ENCODE measurements around the gene CFAP43. TPM values are rescaled to one million over a fixed set of nuclear protein-coding genes. Genes with fewer than 3 reads are reported as not detected.

The CFAP43 gene
- total and polyA plus RNA-seq, 4 donors = 0.10 to 0.33 (median 0.15) TPM

DNA sequence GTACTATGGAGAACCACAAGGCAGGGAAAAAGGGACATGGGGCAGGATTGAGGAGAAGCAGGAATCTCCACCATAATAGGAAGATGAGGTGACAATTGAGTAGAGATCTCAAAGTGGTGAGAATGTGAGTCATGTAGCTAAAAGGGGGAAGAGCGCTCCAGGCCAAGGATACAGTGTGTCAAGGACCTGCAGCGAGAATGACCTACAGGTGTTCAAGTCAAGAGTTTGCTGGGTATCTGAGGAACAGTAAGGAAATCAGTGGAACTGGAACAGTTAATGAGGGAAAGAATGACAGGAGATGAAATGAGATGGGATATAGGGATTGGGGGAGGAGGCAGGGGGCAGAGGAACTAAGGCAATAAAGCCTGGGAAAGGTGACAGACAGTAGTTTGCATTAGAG lies 76.6 kb downstream of the CFAP43 start:
- no peak overlapping the region for H3K27ac ChIP-seq (ENCODE audit: low read depth in 1 of 2, low read length in 2 of 2)
- H3K9me3 ChIP-seq (ENCODE audit: control insufficient read depth in 4 of 4, low read length in 3 of 4) = peaks cover 0 to 10% (median 3%) of the 10 kb centered on the region in 4 donors
- H3K9ac ChIP-seq (ENCODE audit: low read depth in 1 of 2, low read length in 2 of 2) = no peak overlapping the region
- no peaks in the 10 kb centered on the region for H3K4me1 ChIP-seq (ENCODE audit: control insufficient read depth in 4 of 4, insufficient read depth in 4 of 4, low read length in 3 of 4)
- no peak for DNase-seq (ENCODE audit: low spot score)
- 93% methylated on average over 2 of the region's 2 CpGs for WGBS
- H3K36me3 ChIP-seq (ENCODE audit: control insufficient read depth in 4 of 4, insufficient read depth in 3 of 4, low read depth in 1 of 4, low read length in 3 of 4) = no peaks in the 10 kb centered on the region
- TF ChIP-seq GABPA (IDR thresholded peaks at IDR 0.05 in 1 of 2, conservative IDR thresholded peaks at IDR 0.05 in 1 of 2) = no peak
- no peak for TF ChIP-seq EGR1 (IDR thresholded peaks at IDR 0.05; ENCODE audit: low read depth in 2 of 2)
- no peaks in the 10 kb centered on the region for H3K27me3 ChIP-seq (ENCODE audit: control insufficient read depth in 4 of 4, insufficient read depth in 4 of 4, low read length in 3 of 4)
- no peak overlapping the region for H3K4me3 ChIP-seq (ENCODE audit: low read depth in 1 of 3, low read length in 3 of 3)

DNA sequence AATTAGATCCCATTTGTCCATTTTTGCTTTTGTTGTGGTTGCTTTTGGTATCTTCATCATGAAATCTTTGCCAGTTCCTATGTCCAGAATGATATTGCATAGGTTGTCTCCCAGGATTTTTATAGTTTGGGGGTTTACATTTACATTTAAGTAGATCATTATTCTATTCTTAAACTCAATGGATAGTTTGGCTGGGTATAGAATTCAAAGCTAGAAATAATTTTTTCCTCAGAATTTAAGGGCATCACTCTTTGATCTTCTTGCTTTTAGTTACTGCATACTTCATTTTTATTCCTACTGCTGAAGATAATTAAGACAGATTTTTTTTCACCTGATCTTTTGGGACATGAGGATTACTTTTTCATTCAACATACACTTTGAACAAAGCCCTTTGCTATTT lies 80.4 kb downstream of the CFAP43 start:
- Histone ChIP-seq H3K27me3 (ENCODE audit: control insufficient read depth in 4 of 4, insufficient read depth in 4 of 4, low read length in 3 of 4) (no peaks in the 10 kb centered on the region), H3K27ac (ENCODE audit: low read depth in 1 of 2, low read length in 2 of 2) (no peak overlapping the region), H3K9ac (ENCODE audit: low read depth in 1 of 2, low read length in 2 of 2) (no peak overlapping the region), H3K4me1 (ENCODE audit: control insufficient read depth in 4 of 4, insufficient read depth in 4 of 4, low read length in 3 of 4) (no peaks in the 10 kb centered on the region), H3K4me3 (ENCODE audit: low read depth in 1 of 3, low read length in 3 of 3) (no peak overlapping the region), H3K36me3 (ENCODE audit: control insufficient read depth in 4 of 4, insufficient read depth in 3 of 4, low read depth in 1 of 4, low read length in 3 of 4) (no peaks in the 10 kb centered on the region), H3K9me3 (ENCODE audit: control insufficient read depth in 4 of 4, low read length in 3 of 4) (peaks cover 0 to 10% (median 3%) of the 10 kb centered on the region in 4 donors)
- TF ChIP-seq RXRA (IDR thresholded peaks at IDR 0.05) (no peak), RAD21 (IDR thresholded peaks at IDR 0.05) (no peak), YY1 (IDR thresholded peaks at IDR 0.05) (no peak), NR2F2 (IDR thresholded peaks at IDR 0.05) (no peak), ZBTB33 (IDR thresholded peaks at IDR 0.05) (no peak), TAF1 (conservative IDR thresholded peaks at IDR 0.05) (no peak), HNF4A (conservative IDR thresholded peaks at IDR 0.05) (no peak), FOXA1 (IDR thresholded peaks at IDR 0.05) (no peak), HNF4G (IDR thresholded peaks at IDR 0.05) (no peak), GABPA (IDR thresholded peaks at IDR 0.05 in 1 of 2, conservative IDR thresholded peaks at IDR 0.05 in 1 of 2) (no peak), EGR1 (IDR thresholded peaks at IDR 0.05; ENCODE audit: low read depth in 2 of 2) (no peak), REST (IDR thresholded peaks at IDR 0.05) (no peak), JUND (IDR thresholded peaks at IDR 0.05) (no peak)
- TF ChIP-seq, protein P1, sequence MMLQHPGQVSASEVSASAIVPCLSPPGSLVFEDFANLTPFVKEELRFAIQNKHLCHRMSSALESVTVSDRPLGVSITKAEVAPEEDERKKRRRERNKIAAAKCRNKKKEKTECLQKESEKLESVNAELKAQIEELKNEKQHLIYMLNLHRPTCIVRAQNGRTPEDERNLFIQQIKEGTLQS (IDR thresholded peaks at IDR 0.05) = no peak
- no peak for DNase-seq (ENCODE audit: low spot score)

DNA sequence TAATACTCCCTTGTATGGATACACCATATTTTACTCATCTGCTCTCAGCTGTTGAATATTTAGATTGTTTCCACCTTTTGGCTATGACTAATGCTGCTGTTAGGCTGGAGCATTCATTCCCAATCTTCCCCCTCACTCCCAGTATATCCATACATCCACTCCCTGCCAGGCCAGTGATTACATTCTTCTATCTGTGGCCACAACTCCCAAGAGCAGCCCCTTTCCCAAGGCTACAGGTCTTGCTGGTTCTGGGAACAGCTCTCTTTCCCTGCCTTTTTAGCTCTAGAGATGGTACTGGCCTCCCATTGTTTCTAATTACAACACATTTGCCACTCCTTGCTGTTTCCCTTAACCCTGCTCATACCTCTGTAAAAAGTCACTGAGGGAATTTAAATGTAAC lies 82.0 kb downstream of the CFAP43 start:
- no peaks in the 10 kb centered on the region for H3K4me1 ChIP-seq (ENCODE audit: control insufficient read depth in 4 of 4, insufficient read depth in 4 of 4, low read length in 3 of 4)
- H3K36me3 ChIP-seq (ENCODE audit: control insufficient read depth in 4 of 4, insufficient read depth in 3 of 4, low read depth in 1 of 4, low read length in 3 of 4) = no peaks in the 10 kb centered on the region
- no peaks in the 10 kb centered on the region for H3K27me3 ChIP-seq (ENCODE audit: control insufficient read depth in 4 of 4, insufficient read depth in 4 of 4, low read length in 3 of 4)
- DNase-seq (ENCODE audit: low spot score) = no peak
- no peak overlapping the region for H3K9ac ChIP-seq (ENCODE audit: low read depth in 1 of 2, low read length in 2 of 2)
- H3K9me3 ChIP-seq (ENCODE audit: control insufficient read depth in 4 of 4, low read length in 3 of 4) = peaks cover 0 to 10% (median 3%) of the 10 kb centered on the region in 4 donors
- no peak overlapping the region for H3K4me3 ChIP-seq (ENCODE audit: low read depth in 1 of 3, low read length in 3 of 3)
- H3K27ac ChIP-seq (ENCODE audit: low read depth in 1 of 2, low read length in 2 of 2) = no peak overlapping the region
- TF ChIP-seq HNF4G (IDR thresholded peaks at IDR 0.05) (no peak), GABPA (IDR thresholded peaks at IDR 0.05 in 1 of 2, conservative IDR thresholded peaks at IDR 0.05 in 1 of 2) (no peak), YY1 (IDR thresholded peaks at IDR 0.05) (no peak), REST (IDR thresholded peaks at IDR 0.05) (no peak), FOXA1 (IDR thresholded peaks at IDR 0.05) (no peak), FOXA2 (IDR thresholded peaks at IDR 0.05) (no peak), JUND (IDR thresholded peaks at IDR 0.05) (no peak), RXRA (IDR thresholded peaks at IDR 0.05) (no peak), HNF4A (conservative IDR thresholded peaks at IDR 0.05) (no peak), EGR1 (IDR thresholded peaks at IDR 0.05; ENCODE audit: low read depth in 2 of 2) (no peak), CTCF (IDR thresholded peaks at IDR 0.05; ENCODE audit: low read depth, low read length, missing input control) (no peak)
- TF ChIP-seq, protein P1 (IDR thresholded peaks at IDR 0.05) = no peak

Measured in liver (tissue), 9 donors.